WI38 (cell line): Measurements from ENCODE around the gene USP32.
A peak's percentile ranks its signal among the peaks of the same experiment; 100 is the strongest.
"Not testable (repeated sequence)": the region's sequence is repeated elsewhere in the genome, so short reads cannot be mapped to it uniquely, and the experiment has no call there.

Source experiments
- H3K4me3 ChIP-seq: 2 replicates; pipeline ENCODE4 v1.5.1; 2011; ENCODE audit warnings: low read depth, mild to moderate bottlenecking, control low read depth, low read length
- TF ChIP-seq, protein P1 (sequence below): IDR thresholded peaks from 2 replicates; pipeline ENCODE4 v1.5.1; 2012; ENCODE audit warnings: low read depth, mild to moderate bottlenecking, control low read depth, low read length

USP32 gene

DNA sequence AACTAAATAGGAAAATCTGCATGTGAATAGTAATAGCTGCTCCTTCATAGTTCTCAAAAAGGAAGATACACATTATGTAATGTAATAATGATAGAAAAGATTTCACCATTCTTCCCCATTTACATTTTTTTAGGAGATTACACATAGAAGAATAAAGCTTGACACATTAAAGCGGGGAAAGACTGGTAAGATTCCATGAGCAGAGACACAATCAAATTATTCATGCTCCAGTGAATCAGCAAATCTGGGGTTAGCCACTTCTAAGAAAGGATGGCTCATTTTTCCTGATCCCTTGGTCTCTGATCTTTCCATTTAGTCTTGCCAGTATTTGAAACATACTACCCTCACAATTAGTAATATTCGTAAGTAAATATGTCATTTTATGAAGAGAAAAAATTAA is 160.2 kb downstream of the USP32 start:
- TF ChIP-seq, protein P1, sequence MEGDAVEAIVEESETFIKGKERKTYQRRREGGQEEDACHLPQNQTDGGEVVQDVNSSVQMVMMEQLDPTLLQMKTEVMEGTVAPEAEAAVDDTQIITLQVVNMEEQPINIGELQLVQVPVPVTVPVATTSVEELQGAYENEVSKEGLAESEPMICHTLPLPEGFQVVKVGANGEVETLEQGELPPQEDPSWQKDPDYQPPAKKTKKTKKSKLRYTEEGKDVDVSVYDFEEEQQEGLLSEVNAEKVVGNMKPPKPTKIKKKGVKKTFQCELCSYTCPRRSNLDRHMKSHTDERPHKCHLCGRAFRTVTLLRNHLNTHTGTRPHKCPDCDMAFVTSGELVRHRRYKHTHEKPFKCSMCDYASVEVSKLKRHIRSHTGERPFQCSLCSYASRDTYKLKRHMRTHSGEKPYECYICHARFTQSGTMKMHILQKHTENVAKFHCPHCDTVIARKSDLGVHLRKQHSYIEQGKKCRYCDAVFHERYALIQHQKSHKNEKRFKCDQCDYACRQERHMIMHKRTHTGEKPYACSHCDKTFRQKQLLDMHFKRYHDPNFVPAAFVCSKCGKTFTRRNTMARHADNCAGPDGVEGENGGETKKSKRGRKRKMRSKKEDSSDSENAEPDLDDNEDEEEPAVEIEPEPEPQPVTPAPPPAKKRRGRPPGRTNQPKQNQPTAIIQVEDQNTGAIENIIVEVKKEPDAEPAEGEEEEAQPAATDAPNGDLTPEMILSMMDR = no peak
- H3K4me3 ChIP-seq = no peak overlapping the region

DNA sequence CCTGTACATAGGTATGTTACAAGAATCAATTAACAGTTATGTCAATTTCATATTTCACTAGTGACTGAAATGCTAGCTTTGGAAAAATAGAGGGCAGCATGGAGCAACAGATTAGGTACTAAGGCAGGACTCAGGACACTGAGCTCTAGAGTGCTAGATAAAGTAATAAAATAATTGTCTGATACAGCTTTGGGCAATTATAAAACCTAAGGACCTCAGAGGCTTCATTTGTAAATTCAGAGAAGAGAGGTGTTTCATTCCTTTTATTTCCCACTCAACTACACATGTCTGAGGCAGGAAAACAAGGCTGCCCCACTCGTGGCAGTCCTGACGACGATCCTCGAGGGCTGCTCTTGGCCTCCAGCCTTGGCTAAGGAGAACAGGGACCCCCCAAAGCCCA is 160.7 kb downstream of the USP32 start:
- H3K4me3 ChIP-seq = no peak overlapping the region

DNA sequence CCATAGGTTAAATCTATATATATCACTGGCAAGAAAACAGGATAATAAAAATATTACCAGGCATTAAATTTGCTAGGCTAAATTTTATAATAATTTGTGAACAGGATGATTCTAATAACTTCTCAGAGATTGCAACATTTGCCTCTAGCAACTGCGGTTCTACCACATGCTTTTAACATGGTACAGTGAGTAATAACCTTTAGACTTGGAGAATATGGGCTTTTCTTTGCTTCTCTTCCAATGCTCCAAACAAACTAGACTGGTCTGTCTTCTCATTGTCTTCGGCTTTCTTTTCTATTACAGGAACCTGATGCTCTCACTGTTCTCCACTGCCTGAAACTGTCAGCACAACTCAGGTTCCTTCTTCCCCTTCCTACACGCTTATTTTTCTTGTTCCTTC is 161.6 kb downstream of the USP32 start:
- TF ChIP-seq, protein P1 = no peak
- H3K4me3 ChIP-seq = no peak overlapping the region

More for the DNA sequence above, 160.7 kb downstream of the USP32 start:
- TF ChIP-seq, protein P1 = peak; percentile 27; the same call in 1 of the 2 replicates

DNA sequence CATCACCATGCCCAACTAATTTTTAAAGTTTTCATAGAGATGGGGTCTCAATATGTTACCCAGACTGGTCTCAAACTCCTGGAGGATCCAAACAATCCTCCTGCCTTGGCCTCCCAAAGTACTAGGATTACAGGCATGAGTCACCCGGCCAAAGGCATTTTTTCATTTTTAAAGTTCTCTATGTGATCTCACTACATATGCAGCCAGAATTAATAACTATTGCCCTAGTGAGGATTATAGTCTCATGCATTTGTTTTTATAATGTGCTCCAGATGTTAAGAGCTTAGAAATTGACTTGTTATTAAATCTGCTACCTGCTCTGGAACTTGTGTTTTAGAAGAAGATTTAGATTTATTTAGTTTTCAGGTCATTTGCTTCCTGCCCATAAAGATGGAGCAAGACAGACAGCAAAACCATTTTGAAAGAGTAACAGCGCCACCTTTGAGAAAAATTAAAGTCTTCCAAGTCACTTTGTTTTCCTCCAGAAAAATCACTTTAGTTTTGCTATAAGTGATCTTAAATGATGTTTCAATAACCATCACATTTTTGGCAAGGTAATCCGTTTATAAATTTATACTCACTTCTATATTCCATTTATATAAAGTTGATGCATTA is 162.6 kb downstream of the USP32 start:
- H3K4me3 ChIP-seq = no peak overlapping the region
- TF ChIP-seq, protein P1 = no peak

- H3K4me3 ChIP-seq = not testable (repeated sequence)
These were observed 164.7 kb downstream of the USP32 start for GRCh38 chr17:60227276-60227675.

- no peak overlapping the region for H3K4me3 ChIP-seq
- TF ChIP-seq, protein P1 = no peak
These were observed 167.9 kb downstream of the USP32 start for GRCh38 chr17:60224064-60224463.

- no peak overlapping the region for H3K4me3 ChIP-seq
- TF ChIP-seq, protein P1 = no peak
These were observed 168.5 kb downstream of the USP32 start for GRCh38 chr17:60223456-60223855.

GRCh38 chr17:60218774-60219173 is 173.2 kb downstream of the USP32 start:
- not testable (repeated sequence) for H3K4me3 ChIP-seq

GRCh38 chr17:60215895-60216294 is 176.0 kb downstream of the USP32 start:
- not testable (repeated sequence) for H3K4me3 ChIP-seq

DNA sequence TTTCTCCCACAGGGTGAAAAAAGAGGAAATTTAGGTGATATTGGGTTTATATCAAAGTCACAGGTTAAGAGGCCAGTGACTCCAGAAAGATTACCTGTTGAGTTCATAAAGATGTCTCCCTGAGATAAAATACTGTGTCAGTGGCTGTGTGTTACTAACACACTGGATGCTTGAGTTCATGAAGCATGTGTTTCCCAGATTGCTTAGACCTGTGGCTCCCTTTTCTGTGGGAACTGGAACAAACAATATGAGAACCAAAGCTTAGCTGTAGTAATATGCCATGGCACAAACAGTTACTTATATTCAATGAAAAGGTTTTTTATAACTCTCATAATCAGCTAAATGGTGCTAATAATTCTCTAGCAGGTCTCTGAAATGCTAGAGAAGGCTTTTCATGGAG is 180.7 kb downstream of the USP32 start:
- H3K4me3 ChIP-seq = not testable (repeated sequence)

- not testable (repeated sequence) for H3K4me3 ChIP-seq
These were observed 183.6 kb downstream of the USP32 start for GRCh38 chr17:60208302-60208701.

GRCh38 chr17:60205782-60206181 is 186.2 kb downstream of the USP32 start:
- not testable (repeated sequence) for H3K4me3 ChIP-seq

DNA sequence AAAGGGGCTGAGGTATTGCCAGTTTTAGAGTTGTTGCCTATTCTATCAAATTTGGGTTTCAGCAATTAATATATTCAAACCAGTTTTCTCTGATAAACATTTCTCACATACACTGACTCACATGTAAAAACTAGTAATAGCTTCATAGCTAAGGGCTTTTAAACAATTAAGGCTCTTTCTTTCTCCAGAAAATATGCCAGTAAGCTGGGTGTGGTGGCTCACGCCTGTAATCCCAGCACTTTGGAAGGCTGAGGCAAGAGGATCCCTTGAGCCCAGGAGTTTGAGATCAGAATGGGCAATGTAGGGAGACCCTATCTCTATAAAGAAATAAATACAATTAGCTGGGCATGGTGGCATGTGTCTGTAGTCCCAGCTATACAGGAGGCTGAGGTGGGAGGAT is 193.3 kb downstream of the USP32 start:
- H3K4me3 ChIP-seq = not testable (repeated sequence)

- H3K4me3 ChIP-seq = not testable (repeated sequence)
These were observed 197.8 kb downstream of the USP32 start for GRCh38 chr17:60194141-60194540.
